Central memory CD8-positive, alpha-beta T cell (primary cell): ENCODE results near the gene RABGAP1.

Experiments used
- ATAC-seq: fragments of 150-1000 bp; cut with Tn5 transposase; replicated peaks from 2 replicates; pipeline ENCODE4 v1.10.0; 2022; ENCODE audit warnings: mild to moderate bottlenecking, moderate FRiP score, moderate number of reproducible peaks; ENCODE audit not compliant: poor library complexity, severe bottlenecking; ENCODE audit errors: extremely low read depth
- DNase-seq, 2 donors: peaks; one replicate each; pipeline ENCODE4 v3.0.0; 2021; ENCODE audit warnings: low spot score in 2 of 2
- H3K27ac Mint-ChIP-seq: one replicate; pipeline ENCODE4 v1.8.0; 2022; ENCODE audit warnings: low read depth, mild to moderate bottlenecking, moderate library complexity, mixed read lengths
- H3K27me3 Mint-ChIP-seq: one replicate; pipeline ENCODE4 v1.8.0; 2022; ENCODE audit warnings: mixed read lengths
- H3K36me3 Mint-ChIP-seq: one replicate; pipeline ENCODE4 v1.8.0; 2022; ENCODE audit warnings: mild to moderate bottlenecking, moderate library complexity, mixed read lengths; ENCODE audit not compliant: insufficient read depth
- H3K4me1 Mint-ChIP-seq: one replicate; pipeline ENCODE4 v1.8.0; 2022; ENCODE audit warnings: mixed read lengths
- H3K4me3 Mint-ChIP-seq: one replicate; pipeline ENCODE4 v1.8.0; 2022; ENCODE audit warnings: mild to moderate bottlenecking, moderate library complexity, mixed read lengths
- H3K9me3 Mint-ChIP-seq: one replicate; pipeline ENCODE4 v1.8.0; 2022; ENCODE audit warnings: mixed read lengths

Gene RABGAP1

DNA sequence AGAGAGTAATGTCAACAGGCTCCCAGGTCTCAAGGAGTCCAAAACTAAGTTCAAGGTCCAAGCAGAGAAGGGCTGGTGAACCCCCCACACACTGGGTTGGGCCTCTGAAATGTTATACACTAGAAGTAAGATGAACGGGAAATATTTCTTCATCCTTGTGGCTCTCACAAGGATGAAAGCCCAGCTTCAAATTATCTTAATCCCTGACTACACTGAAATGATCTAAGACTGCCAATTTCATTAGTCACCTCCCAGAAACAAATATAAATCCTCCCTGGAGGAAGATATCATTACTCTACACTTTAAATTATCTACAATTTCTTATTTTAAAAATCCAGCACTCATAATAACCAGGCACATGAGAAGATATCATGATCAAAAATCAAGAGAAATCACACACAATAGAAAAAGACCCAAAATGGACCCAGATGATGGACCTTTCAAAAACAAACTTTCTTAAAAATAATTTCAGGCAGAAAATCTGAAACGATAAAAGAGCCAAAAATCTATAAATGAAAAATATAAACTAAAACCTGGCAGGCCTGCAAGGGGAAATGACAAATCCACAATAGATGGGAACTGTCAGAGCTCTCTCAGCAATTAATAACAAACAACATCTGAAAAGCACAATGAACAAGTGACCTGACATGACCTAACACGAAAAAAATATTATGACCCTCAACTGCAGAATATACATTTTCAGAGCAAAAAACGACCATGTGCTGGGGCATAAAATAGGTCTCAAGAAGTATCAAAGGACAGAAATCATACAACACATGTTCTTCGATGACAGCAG is 210.1 kb downstream of the RABGAP1 start:
- H3K36me3 Mint-ChIP-seq: peaks cover 2% of the 10 kb centered on the region
- ATAC-seq (no peak), DNase-seq (no peak)
- H3K27me3 Mint-ChIP-seq: no peaks in the 10 kb centered on the region
- H3K4me1 Mint-ChIP-seq: no peaks in the 10 kb centered on the region
- H3K9me3 Mint-ChIP-seq: no peaks in the 10 kb centered on the region
- no peak overlapping the region for H3K27ac Mint-ChIP-seq
- H3K4me3 Mint-ChIP-seq: no peak overlapping the region
